Transverse colon (tissue), 4 donors: ENCODE data around the gene ACER3. TPM values are rescaled to one million over a fixed set of nuclear protein-coding genes. Genes with fewer than 3 reads are reported as not detected.

ENCODE experiments used
- DNase-seq: peaks from one replicate; pipeline ENCODE4 v3.0.0-alpha.2; 2019
- H3K27ac ChIP-seq, 4 donors: fragments of 200-600 bp; sonication (generic); 2 replicates each; pipeline ENCODE4 v1.5.1; 2016 to 2018; ENCODE audit warnings: inconsistent platforms in 4 of 4
- H3K27me3 ChIP-seq: fragments of 200-600 bp; sonication (generic); 2 replicates; pipeline ENCODE4 v1.5.1; 2017; ENCODE audit warnings: inconsistent platforms
- H3K36me3 ChIP-seq, 4 donors: fragments of 200-600 bp; sonication (generic); 2 replicates each; pipeline ENCODE4 v1.5.1; 2017 to 2019; ENCODE audit warnings: inconsistent platforms in 4 of 4
- H3K4me1 ChIP-seq, 4 donors: fragments of 200-600 bp; sonication (generic); 2 replicates each; pipeline ENCODE4 v1.5.1; 2017 to 2020; ENCODE audit warnings: inconsistent platforms in 4 of 4
- H3K4me3 ChIP-seq, 4 donors: fragments of 200-600 bp; sonication (generic); 1 replicate in 1 of 4; 2 replicates in 3 of 4; pipeline versions ENCODE4 v1.5.1 to v1.6.1; 2017 to 2019; ENCODE audit warnings: inconsistent platforms in 4 of 4
- H3K9me3 ChIP-seq, 2 donors: fragments of 200-600 bp; sonication (generic); 2 replicates each; pipeline ENCODE4 v1.5.1; 2017 to 2019; ENCODE audit warnings: inconsistent platforms in 2 of 2
- CTCF ChIP-seq, 5 experiments: fragments of 200-600 bp in 3 of 5; fragments of 450-650 bp in 2 of 5; sonication (generic) in 3 of 5; IDR thresholded peaks; 1 replicate in 2 of 5; 2 replicates in 3 of 5; pipeline ENCODE4 v1.5.1; 2016 to 2017; ENCODE audit warnings: antibody characterized with exemption in 5 of 5, inconsistent platforms in 3 of 5, mild to moderate bottlenecking in 2 of 5, moderate library complexity in 1 of 5
- EP300 ChIP-seq: sonication (generic); formaldehyde crosslinking; IDR thresholded peaks from one replicate; pipeline ENCODE4 v1.6.1; 2017; ENCODE audit warnings: antibody characterized with exemption, low read depth
- POLR2A ChIP-seq: fragments of 450-650 bp; IDR thresholded peaks from one replicate; pipeline ENCODE4 v1.6.1; 2016; ENCODE audit warnings: antibody characterized with exemption, mild to moderate bottlenecking, moderate library complexity
- POLR2AphosphoS5 ChIP-seq, 3 donors: sonication (generic); formaldehyde crosslinking; IDR thresholded peaks; one replicate each; pipeline ENCODE4 v1.6.1; 2016; ENCODE audit warnings: antibody characterized with exemption in 3 of 3
- WGBS, 2 donors: methylation state at CpG; one replicate each; pipeline ENCODE4 v1.1.5; 2018; ENCODE audit warnings: low coverage in 1 of 2; 5-methylcytosine and 5-hydroxymethylcytosine counted together
- in situ Hi-C, 4 donors: fragments of 200-750 bp; cut with MboI; loops; one replicate each; pipeline versions ENCODE4 v1.15.0 to v1.15.1; 2017; ENCODE audit warnings: low sequenced_read_pairs in 3 of 4, low pct_ligation_motif_present in 1 of 4, low pct_unique_long_range_greater_than_20kb in 1 of 4
- intact Hi-C: fragments of 100-400 bp; cut with DNase I; formaldehyde crosslinking; loops from one replicate; pipeline ENCODE4 v1.15.1; 2023; ENCODE audit warnings: low total_unique reads
- total RNA-seq, 4 donors: library from RNA; depleted of rRNA; stranded (reverse); fragments of >200 nt; gene quantifications; one replicate each; pipeline ENCODE4 v1.1.0, GENCODE V29; 2016

The ACER3 gene
- total RNA-seq, 4 donors from 2014 or later, result 8.8 to 72.2 (median 29.4) TPM

DNA sequence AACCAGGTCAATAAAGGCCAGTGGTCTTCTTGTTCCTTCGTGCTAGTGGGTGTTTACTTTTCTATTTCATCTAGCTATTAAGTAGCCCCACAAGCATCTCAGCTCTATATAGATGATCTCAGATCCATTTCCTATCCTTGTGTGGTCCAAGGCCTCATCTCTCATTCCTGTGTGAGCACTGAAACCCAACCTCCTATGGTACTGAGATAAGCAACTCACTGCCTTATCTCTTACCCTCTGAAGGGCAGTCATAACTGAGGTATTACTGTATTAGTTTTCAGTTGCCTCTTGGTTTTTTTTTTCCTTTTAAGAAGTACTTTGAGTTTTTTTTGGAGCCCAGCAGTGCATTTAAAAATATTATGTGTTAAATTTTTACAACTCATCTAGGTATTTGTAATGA is 28.3 kb downstream of the ACER3 start:
- Histone ChIP-seq H3K27me3 (no peaks in the 10 kb centered on the region), H3K9me3 (no peaks in the 10 kb centered on the region), H3K4me3 (no peak overlapping the region), H3K36me3 (no peaks in the 10 kb centered on the region), H3K4me1 (peaks cover 0 to 9% (median 0%) of the 10 kb centered on the region in 4 donors), H3K27ac (no peak overlapping the region)
- in situ Hi-C loops (no loop called here), intact Hi-C loops (no loop called here)
- 64% methylated on average over 1 of the region's 1 CpG; no CpG with 5 or more reads in 1 of the 2 donors for WGBS, 2 donors
- no peak for DNase-seq
- TF ChIP-seq CTCF (IDR thresholded peaks at IDR 0.05) (no peak), POLR2AphosphoS5 (IDR thresholded peaks at IDR 0.05) (no peak), EP300 (no peak), POLR2A (no peak)

DNA sequence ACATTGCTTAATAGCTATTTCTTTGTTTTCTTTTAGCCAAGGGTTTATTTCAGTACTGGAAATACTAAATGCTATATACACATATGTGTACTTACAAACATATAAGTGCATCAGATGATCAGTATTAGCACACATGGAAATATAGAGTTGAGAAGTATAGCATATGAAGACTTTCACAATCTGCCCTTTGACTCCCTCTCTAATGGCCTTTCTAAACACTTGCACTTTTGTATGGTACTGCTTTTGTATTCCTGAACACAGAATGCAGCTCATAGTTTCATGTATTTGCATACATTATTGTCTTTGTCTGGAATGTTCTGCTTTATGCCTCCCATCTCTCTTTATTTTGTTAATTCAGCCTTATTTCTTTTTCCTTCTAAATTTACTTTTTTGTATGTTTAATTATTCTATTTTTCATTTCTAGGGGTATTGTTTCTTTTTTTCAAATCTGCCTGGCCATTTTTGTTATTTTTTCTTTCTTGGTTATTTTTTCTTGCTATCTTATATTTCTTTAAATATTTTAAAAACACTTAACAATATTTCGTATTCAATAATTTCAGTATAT is 28.8 kb downstream of the ACER3 start:
- no peaks in the 10 kb centered on the region for H3K9me3 ChIP-seq
- intact Hi-C loops, result no loop called here
- H3K4me3 ChIP-seq, result no peak overlapping the region
- in situ Hi-C loops, result no loop called here
- TF ChIP-seq POLR2A (no peak), CTCF (IDR thresholded peaks at IDR 0.05) (no peak), EP300 (no peak), POLR2AphosphoS5 (IDR thresholded peaks at IDR 0.05) (no peak)
- H3K27ac ChIP-seq, result no peak overlapping the region
- no peaks in the 10 kb centered on the region for H3K36me3 ChIP-seq
- WGBS, 2 donors, result 80 to 97% methylated on average over 1 of the region's 1 CpG
- DNase-seq, result no peak
- peaks cover 0 to 9% (median 0%) of the 10 kb centered on the region in 4 donors for H3K4me1 ChIP-seq
- no peaks in the 10 kb centered on the region for H3K27me3 ChIP-seq

GRCh38 chr11:76890329-76890728 is 29.6 kb downstream of the ACER3 start:
- Histone ChIP-seq H3K9me3 (no peaks in the 10 kb centered on the region), H3K27ac (no peak overlapping the region), H3K4me3 (no peak overlapping the region), H3K4me1 (peaks cover 0 to 9% (median 0%) of the 10 kb centered on the region in 4 donors), H3K36me3 (no peaks in the 10 kb centered on the region), H3K27me3 (no peaks in the 10 kb centered on the region)
- TF ChIP-seq POLR2AphosphoS5 (IDR thresholded peaks at IDR 0.05) (no peak), POLR2A (no peak), CTCF (IDR thresholded peaks at IDR 0.05) (no peak), EP300 (no peak)
- DNase-seq, result no peak
- intact Hi-C loops (no loop called here), in situ Hi-C loops (no loop called here)
- WGBS, 2 donors, result 98 to 100% methylated on average over 3 of the region's 3 CpGs

DNA sequence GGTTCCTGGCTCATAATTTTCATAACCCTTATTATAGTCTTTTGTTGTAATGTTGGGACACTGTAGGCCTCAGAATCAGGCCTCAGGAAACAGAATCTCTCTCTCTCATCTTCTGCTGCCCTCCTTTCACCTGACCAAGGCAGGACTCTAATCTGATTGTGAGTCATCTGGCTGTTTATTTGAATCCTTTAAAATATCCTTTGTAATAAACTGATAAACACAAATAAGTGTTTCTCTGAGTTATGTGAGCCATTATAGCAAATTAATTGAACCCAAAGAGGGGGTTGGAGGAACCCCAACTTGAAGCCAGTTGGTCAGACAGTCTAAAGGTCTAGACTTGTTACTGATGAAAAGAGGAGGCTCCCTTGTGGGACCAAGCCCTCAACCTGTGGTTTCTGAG is 30.6 kb downstream of the ACER3 start:
- DNase-seq, result no peak

More for the DNA sequence above, 30.6 kb downstream of the ACER3 start:
- in situ Hi-C loops, result no loop called here
- H3K4me3 ChIP-seq, result no peak overlapping the region
- H3K36me3 ChIP-seq, result no peaks in the 10 kb centered on the region
- H3K9me3 ChIP-seq, result no peaks in the 10 kb centered on the region
- peaks cover 0 to 5% (median 0%) of the 10 kb centered on the region in 4 donors for H3K4me1 ChIP-seq
- TF ChIP-seq POLR2AphosphoS5 (IDR thresholded peaks at IDR 0.05) (no peak), POLR2A (no peak), CTCF (IDR thresholded peaks at IDR 0.05) (no peak), EP300 (no peak)
- intact Hi-C loops, result no loop called here
- H3K27me3 ChIP-seq, result no peaks in the 10 kb centered on the region
- no peak overlapping the region for H3K27ac ChIP-seq
